GM12878 (cell line): ENCODE results near the gene IQGAP3. TPM values are rescaled to one million over a fixed set of nuclear protein-coding genes. Genes with fewer than 3 reads are reported as not detected.

Experiments used
- ATAC-seq: fragments of 200-7000 bp; cut with Tn5 transposase; 3 replicates; pipeline ENCODE4 v1.9.1; 2020; ENCODE audit warnings: mild to moderate bottlenecking, moderate library complexity
- BruUV-seq: library from RNA; stranded (reverse); fragments of 400-500 nt; replicated peaks from 2 replicates; lab custom pipeline; 2021; lab: Mats Ljungman, UMichigan
- CTCF ChIA-PET: fragments of 300-600 bp; sonication (Branson Sonifier 250); formaldehyde crosslinking; extraction: SDS; loops from one replicate; lab custom pipeline; 2021; ENCODE audit warnings: inconsistent platforms; lab: Yijun Ruan, JAX
- POLR2A ChIA-PET: fragments of 350-600 bp; formaldehyde crosslinking; extraction: SDS; loops from one replicate; lab custom pipeline; 2021; ENCODE audit warnings: inconsistent platforms; lab: Charles Lee
- RAD21 ChIA-PET: fragments of 300-600 bp; sonication (Branson Sonifier 250); formaldehyde crosslinking; loops from one replicate; lab custom pipeline; 2023; ENCODE audit warnings: antibody characterized with exemption; ENCODE audit not compliant: unreplicated experiment; lab: Charles Lee
- SMC1A ChIA-PET: fragments of 300-600 bp; sonication (Branson Sonifier 250); formaldehyde crosslinking; loops from one replicate; lab custom pipeline; 2023; ENCODE audit not compliant: unreplicated experiment, uncharacterized antibody; lab: Charles Lee
- DNase-seq: peaks from one replicate; pipeline ENCODE4 v3.0.0-alpha.2; 2011; ENCODE audit warnings: low read depth, low spot score
- FAIRE-seq: peaks from 3 replicates; lab custom pipeline; 2011; peaks lifted over from hg19 to GRCh38; lab: Jason Lieb, UNC
- H2AFZ ChIP-seq: 2 replicates; pipeline ENCODE4 v1.6.0; 2011; ENCODE audit warnings: low read depth, low read length, control low read depth; ENCODE audit not compliant: control insufficient read depth
- H3K27ac ChIP-seq: 2 replicates; pipeline ENCODE4 v1.5.1; 2011; ENCODE audit warnings: control low read depth; ENCODE audit not compliant: control insufficient read depth, insufficient read depth
- H3K27me3 ChIP-seq, 2 experiments: replicated peaks in 1 of 2; 2 replicates each; pipeline versions ENCODE4 v1.6.0 to v1.6.1; 2011; ENCODE audit warnings: low read length in 1 of 2; ENCODE audit not compliant: control insufficient read depth in 2 of 2, insufficient read depth in 2 of 2
- H3K36me3 ChIP-seq, 2 experiments: 2 replicates each; pipeline ENCODE4 v1.5.1; 2011; ENCODE audit warnings: low read length in 1 of 2; ENCODE audit not compliant: control insufficient read depth in 2 of 2, insufficient read depth in 2 of 2
- H3K4me1 ChIP-seq: 2 replicates; pipeline ENCODE4 v1.6.1; 2011; ENCODE audit warnings: mild to moderate bottlenecking, low read length, moderate library complexity, mixed read lengths; ENCODE audit not compliant: control insufficient read depth, insufficient read depth
- H3K4me2 ChIP-seq: 2 replicates; pipeline ENCODE4 v1.6.0; 2011; ENCODE audit warnings: control low read depth; ENCODE audit not compliant: control insufficient read depth, insufficient read depth
- H3K4me3 ChIP-seq: fragments of 200-600 bp; sonication (generic); 2 replicates; pipeline ENCODE4 v1.5.1; 2016
- H3K79me2 ChIP-seq: 2 replicates; pipeline ENCODE4 v1.6.0; 2011; ENCODE audit warnings: low read length; ENCODE audit not compliant: control insufficient read depth, insufficient read depth
- H3K9ac ChIP-seq: 2 replicates; pipeline ENCODE4 v1.8.0; 2011; ENCODE audit warnings: low read length, control low read depth, mixed read lengths; ENCODE audit not compliant: control insufficient read depth, insufficient read depth
- H3K9me3 ChIP-seq: replicated peaks from 3 replicates; pipeline ENCODE4 v1.5.1; 2011; ENCODE audit warnings: mild to moderate bottlenecking, low read length; ENCODE audit not compliant: control insufficient read depth, insufficient read depth
- H4K20me1 ChIP-seq: 2 replicates; pipeline ENCODE4 v1.6.0; 2011; ENCODE audit not compliant: control insufficient read depth, insufficient read depth
- CEBPB ChIP-seq, 2 experiments: fragments of 150-350 bp in 1 of 2; IDR thresholded peaks; 2 replicates each; pipeline ENCODE4 v1.6.1; 2012 to 2014; ENCODE audit warnings: low read depth in 2 of 2, low read length in 2 of 2, borderline replicate concordance in 1 of 2, inconsistent platforms in 1 of 2
- ELK1 ChIP-seq: IDR thresholded peaks from 2 replicates; pipeline ENCODE4 v1.6.1; 2012; ENCODE audit warnings: low read depth, low read length, improper control_type of control experiment
- GATAD2B ChIP-seq: fragments of 450-650 bp; conservative IDR thresholded peaks from 2 replicates; pipeline ENCODE4 v1.6.1; 2017; ENCODE audit warnings: low read depth, mild to moderate bottlenecking, moderate library complexity
- NFIC ChIP-seq: IDR thresholded peaks from 2 replicates; pipeline ENCODE4 v1.6.1; 2012; ENCODE audit warnings: low read depth, mild to moderate bottlenecking, inconsistent platforms, low read length, moderate library complexity
- NR2C2 ChIP-seq: IDR thresholded peaks from 2 replicates; pipeline ENCODE4 v1.6.1; 2011; ENCODE audit warnings: borderline replicate concordance, low read depth; ENCODE audit not compliant: control insufficient read depth, insufficient read length
- SMC3 ChIP-seq: IDR thresholded peaks from 2 replicates; pipeline ENCODE4 v1.6.1; 2011; ENCODE audit warnings: low read length, improper control_type of control experiment, borderline replicate concordance
- TARDBP ChIP-seq: IDR thresholded peaks from 2 replicates; pipeline ENCODE4 v1.6.1; 2016; ENCODE audit warnings: borderline replicate concordance
- TCF3 ChIP-seq: IDR thresholded peaks from 2 replicates; pipeline ENCODE4 v1.6.1; 2012; ENCODE audit warnings: low read depth, mild to moderate bottlenecking, low read length, borderline replicate concordance; ENCODE audit not compliant: insufficient read depth
- USF2 ChIP-seq: IDR thresholded peaks from 2 replicates; pipeline ENCODE4 v1.6.1; 2011; ENCODE audit warnings: low read depth, low read length, improper control_type of control experiment, borderline replicate concordance
- WGBS: methylation state at CpG from one replicate; pipeline ENCODE4 v1.1.6; 2016; ENCODE audit warnings: low lambda C conversion rate; ENCODE audit not compliant: insufficient replicate concordance, insufficient coverage; ENCODE audit errors: missing lambda C conversion rate; 5-methylcytosine and 5-hydroxymethylcytosine counted together
- in situ Hi-C: fragments of 300-500 bp; cut with MboI; formaldehyde crosslinking; loops from 9 replicates; pipeline ENCODE4 v1.14.3; 2018; ENCODE audit warnings: mixed read lengths
- intact Hi-C: fragments of 100-400 bp; cut with micrococcal nuclease; formaldehyde crosslinking; loops from one replicate; pipeline ENCODE4 v1.14.2; 2022; ENCODE audit not compliant: unreplicated experiment
- polyA plus RNA-seq, 11 experiments: library from polyadenylated mRNA; depleted of rRNA in 4 of 11; unstranded in 6 of 11; stranded (reverse) in 5 of 11; fragments of >200 nt; fragmentation: Nextera tagmentation in 4 of 11; fragmentation: Illumina TruSeq in 1 of 11; extraction: Ambion mirVana in 4 of 11; extraction: Trizol in 1 of 11; gene quantifications; 1 replicate in 1 of 11; 2 replicates in 10 of 11; pipeline versions ENCODE4 v1.2.1 to v1.2.3, GENCODE V29; 2011 to 2016; ENCODE audit warnings: inconsistent platforms in 2 of 11, missing spikeins in 2 of 11, low read depth in 1 of 11
- total RNA-seq, 4 experiments: library from RNA; depleted of rRNA in 3 of 4; stranded (reverse); fragments of >200 nt in 3 of 4; fragmentation: Illumina TruSeq in 1 of 4; extraction: Trizol in 1 of 4; gene quantifications; 2 replicates each; pipeline versions ENCODE4 v1.2.1 to v1.2.3, GENCODE V29; 2013 to 2021

IQGAP3 gene
- total and polyA plus RNA-seq, 10 of the 15 experiments (the other 5 are each of a cell fraction or from before 2014, with no cell fraction given) = 1.1 to 10.7 (median 7.9) TPM

- DNase-seq (no peak), ATAC-seq (no peak), FAIRE-seq (no peak)
- H3K27ac ChIP-seq = no peak overlapping the region
- H3K4me2 ChIP-seq = no peak overlapping the region
- H3K4me3 ChIP-seq = no peak overlapping the region
- intact Hi-C loops = no loop called here
- peaks cover 0 to 2% of the 10 kb centered on the region in 2 experiments; a peak in 1 of 4 replicates for H3K36me3 ChIP-seq
- no peaks in the 10 kb centered on the region for H4K20me1 ChIP-seq
- H2AFZ ChIP-seq = no peak overlapping the region
- no peaks in the 10 kb centered on the region for H3K27me3 ChIP-seq
- H3K9ac ChIP-seq = no peak overlapping the region
- no peaks in the 10 kb centered on the region for H3K9me3 ChIP-seq
- ChIA-PET RAD21 (interaction anchor here (1.7 kb wide), 1 partner anchor 170 kb away, joined by 4 read pairs; no protein-coding TSS in a partner anchor), POLR2A (no interaction called here)
- no TSS peak for BruUV-seq
- no peaks in the 10 kb centered on the region for H3K79me2 ChIP-seq
- TF ChIP-seq TCF3 (no peak), NFIC (no peak), CEBPB (IDR thresholded peaks at IDR 0.05; ENCODE audit: borderline replicate concordance in 1 of 2, low read depth in 2 of 2, low read length in 2 of 2) (no peak), SMC3 (no peak), USF2 (no peak), GATAD2B (no peak), NR2C2 (no peak), TARDBP (no peak), ELK1 (no peak)
- TF ChIP-seq, all 136 proteins: peak for 0
- WGBS = 67% methylated on average over 9 of the region's 9 CpGs
- CTCF ChIA-PET = no interaction called here
- SMC1A ChIA-PET = interaction anchor here (0.8 kb wide), 1 partner anchor 31 kb away, joined by 5 read pairs; no protein-coding TSS in a partner anchor
- in situ Hi-C loops = no loop called here
- no peaks in the 10 kb centered on the region for H3K4me1 ChIP-seq
Observed at GRCh38 chr1:156556354-156556753, 16.0 kb downstream of the IQGAP3 start.
